ENCODE data around the gene KLKB1.

Gene KLKB1

GRCh38 chr4:186227221-186227620 is at the start of gene KLKB1:
Gene KLKB1 (plus strand): TSS chr4:186227507. CDS start chr4:186228196, 689 bp downstream.
- DNase-seq (ENCODE audit: low spot score), result no peak

DNA sequence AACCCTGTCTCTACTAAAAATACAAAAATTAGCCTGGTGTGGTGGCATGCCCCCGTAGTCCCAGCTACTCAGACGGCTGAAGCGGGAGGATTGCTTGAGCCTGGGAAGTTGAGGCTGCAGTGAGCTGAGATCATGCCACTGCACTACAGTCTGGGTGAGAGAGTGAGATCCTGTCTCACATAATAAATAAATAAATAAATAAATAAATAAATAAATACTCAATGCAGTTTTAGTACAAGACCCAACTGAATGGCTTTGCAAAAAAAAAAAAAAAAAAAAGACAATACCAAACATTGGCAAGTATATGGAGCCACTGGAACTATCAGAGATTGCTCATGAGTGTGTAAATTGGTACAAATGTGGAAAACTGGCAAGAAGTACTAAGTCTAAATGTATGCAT is 39.2 kb upstream of the KLKB1 start:
- no peak for DNase-seq (ENCODE audit: low spot score)

- DNase-seq (ENCODE audit: low spot score), result no peak
These were observed 37.7 kb upstream of the KLKB1 start for GRCh38 chr4:186189656-186190055.

DNA sequence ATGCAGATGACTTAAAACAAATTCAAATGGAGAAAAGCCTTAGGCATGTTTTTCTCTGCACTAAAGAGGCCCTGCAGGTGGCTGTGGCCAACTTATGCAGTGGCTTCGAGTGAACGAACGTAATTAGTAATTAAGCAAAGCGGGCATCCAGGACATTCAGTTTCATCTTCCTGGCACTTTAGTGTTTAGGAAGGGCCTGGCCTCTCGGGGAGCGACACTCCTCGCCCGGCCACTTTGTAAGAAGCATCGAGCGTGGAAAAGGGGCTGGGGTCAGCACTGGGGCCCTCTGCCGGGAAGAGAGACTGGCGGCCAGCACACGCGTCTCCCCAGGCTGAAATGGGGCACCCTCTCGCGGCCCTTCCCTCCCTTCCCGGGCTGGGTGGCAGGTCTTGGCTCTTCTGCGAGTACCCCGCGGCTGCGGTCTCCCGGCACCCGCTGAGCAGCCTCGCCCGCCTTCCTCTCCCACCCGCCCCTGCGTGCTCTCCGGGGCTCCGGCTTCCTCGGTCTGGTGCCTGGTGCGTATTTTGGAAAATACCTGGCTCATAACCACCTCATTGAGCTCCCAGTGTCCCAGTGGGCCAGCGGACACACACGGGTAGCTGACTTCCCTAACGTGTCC is 36.6 kb upstream of the KLKB1 start:
- DNase-seq (ENCODE audit: low spot score), result peak; percentile 41

- peak; percentile 90 for DNase-seq (ENCODE audit: low spot score)
These were observed 35.9 kb upstream of the KLKB1 start, which contains the start of gene CYP4V2 for GRCh38 chr4:186191200-186192065. Gene CYP4V2 (plus strand): TSS chr4:186191567. CDS start chr4:186191824, 257 bp downstream.

GRCh38 chr4:186192066-186192612 is 35.2 kb upstream of the KLKB1 start:
- peak; percentile 7 for DNase-seq (ENCODE audit: low spot score)

- DNase-seq (ENCODE audit: low spot score), result no peak
These were observed 33.5 kb upstream of the KLKB1 start for GRCh38 chr4:186193851-186194250.

DNA sequence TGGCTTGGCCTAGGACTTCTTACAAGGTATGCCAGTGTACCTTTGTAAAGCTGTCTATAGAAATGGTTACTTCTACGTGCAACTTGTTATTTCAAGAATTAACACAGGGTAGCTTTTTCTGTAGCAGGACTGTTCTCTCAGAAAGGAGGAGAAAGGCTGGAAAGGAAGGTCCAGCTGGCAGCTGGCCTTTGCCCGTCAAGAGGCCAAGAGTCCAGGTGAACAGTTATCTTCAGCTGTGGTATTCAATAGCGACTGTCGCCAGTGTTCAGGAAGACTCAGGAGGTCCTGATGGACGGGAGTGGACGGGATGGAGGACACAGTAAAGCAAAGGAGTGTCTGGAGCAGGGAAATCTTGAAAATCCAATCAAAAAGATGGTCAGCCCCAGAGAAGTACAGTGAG is 31.2 kb upstream of the KLKB1 start:
- no peak for DNase-seq (ENCODE audit: low spot score)

DNA sequence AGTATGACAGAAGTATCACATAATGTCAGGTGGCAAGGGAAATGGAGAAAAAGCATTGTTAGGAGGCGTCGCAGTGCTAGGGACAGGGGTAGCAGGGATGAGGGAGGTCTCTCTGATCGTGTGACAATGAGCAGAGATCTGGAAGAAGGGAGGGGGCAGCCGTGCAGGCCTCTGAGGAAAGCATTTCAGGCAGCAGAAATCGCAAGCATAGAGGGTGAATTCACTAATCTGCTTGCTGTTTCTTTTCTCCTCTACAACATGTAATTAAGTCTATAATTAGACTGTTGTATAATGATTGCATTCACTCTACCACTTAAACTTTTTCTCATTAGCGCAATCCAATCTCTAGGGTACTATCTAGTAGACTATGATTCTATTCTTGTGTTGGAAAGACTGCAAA is 26.8 kb upstream of the KLKB1 start:
- no peak for DNase-seq (ENCODE audit: low spot score)

DNA sequence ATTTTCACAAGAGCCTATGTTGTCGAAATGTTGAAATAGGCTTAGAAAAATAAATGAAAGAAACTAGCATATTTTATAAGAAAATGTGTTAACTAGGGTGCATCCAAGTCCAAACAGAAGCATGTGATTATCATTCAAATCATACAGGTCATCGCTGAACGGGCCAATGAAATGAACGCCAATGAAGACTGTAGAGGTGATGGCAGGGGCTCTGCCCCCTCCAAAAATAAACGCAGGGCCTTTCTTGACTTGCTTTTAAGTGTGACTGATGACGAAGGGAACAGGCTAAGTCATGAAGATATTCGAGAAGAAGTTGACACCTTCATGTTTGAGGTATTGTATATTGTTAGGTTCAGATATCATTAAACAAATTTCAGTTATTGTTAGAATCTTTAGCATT is 26.3 kb upstream of the KLKB1 start:
- DNase-seq (ENCODE audit: low spot score), result no peak

GRCh38 chr4:186201535-186202230 is 25.6 kb upstream of the KLKB1 start:
- DNase-seq (ENCODE audit: low spot score), result peak; percentile 60

GRCh38 chr4:186202490-186203140 is 24.7 kb upstream of the KLKB1 start:
- DNase-seq (ENCODE audit: low spot score), result no peak

GRCh38 chr4:186203406-186203805 is 23.9 kb upstream of the KLKB1 start:
- DNase-seq (ENCODE audit: low spot score), result no peak

DNA sequence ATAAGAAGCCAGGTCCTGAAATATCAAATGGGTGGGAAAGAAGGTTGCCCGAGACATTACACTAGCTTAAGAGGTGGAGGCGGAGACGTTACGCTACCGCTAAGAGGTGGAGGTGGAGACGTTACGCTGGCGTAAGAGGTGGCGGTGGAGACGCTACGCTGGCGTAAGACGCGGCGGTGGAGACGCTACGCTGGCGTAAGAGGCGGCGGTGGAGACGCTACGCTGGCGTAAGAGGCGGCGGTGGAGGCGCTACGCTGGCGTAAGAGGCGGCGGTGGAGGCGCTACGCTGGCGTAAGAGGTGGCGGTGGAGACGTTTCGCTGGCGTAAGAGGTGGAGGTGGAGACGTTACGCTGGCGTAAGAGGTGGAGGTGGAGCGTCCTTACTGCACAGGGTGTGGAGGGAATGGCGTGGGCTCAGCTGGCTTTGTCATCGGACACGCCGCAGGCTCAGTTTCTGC is 23.2 kb upstream of the KLKB1 start:
- DNase-seq (ENCODE audit: low spot score), result no peak

GRCh38 chr4:186204686-186205085 is 22.6 kb upstream of the KLKB1 start:
- DNase-seq (ENCODE audit: low spot score), result no peak

DNA sequence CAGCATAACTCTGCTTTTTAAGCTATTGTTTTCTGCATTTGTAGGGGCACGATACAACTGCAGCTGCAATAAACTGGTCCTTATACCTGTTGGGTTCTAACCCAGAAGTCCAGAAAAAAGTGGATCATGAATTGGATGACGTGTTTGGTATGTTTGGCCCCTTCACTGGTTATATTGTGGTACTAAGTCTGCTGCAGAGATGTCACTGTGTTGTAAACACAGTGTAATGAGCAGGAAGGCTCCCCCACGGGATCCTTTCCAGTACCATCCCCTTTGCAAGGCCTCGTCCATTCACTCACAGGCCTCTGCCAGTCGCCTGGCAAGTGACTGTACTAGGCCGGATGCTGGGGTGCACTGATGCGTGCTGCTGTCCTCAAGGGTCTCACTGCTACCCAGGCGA is 22.2 kb upstream of the KLKB1 start:
- no peak for DNase-seq (ENCODE audit: low spot score)

GRCh38 chr4:186216465-186217024 is 10.8 kb upstream of the KLKB1 start:
- DNase-seq (ENCODE audit: low spot score), result no peak

- no peak for DNase-seq (ENCODE audit: low spot score)
These were observed 9.5 kb upstream of the KLKB1 start for GRCh38 chr4:186217733-186218293.

GRCh38 chr4:186221624-186222023 is 5.7 kb upstream of the KLKB1 start:
- no peak for DNase-seq (ENCODE audit: low spot score)

GRCh38 chr4:186225848-186226247 is 1.5 kb upstream of the KLKB1 start:
- no peak for DNase-seq (ENCODE audit: low spot score)

DNA sequence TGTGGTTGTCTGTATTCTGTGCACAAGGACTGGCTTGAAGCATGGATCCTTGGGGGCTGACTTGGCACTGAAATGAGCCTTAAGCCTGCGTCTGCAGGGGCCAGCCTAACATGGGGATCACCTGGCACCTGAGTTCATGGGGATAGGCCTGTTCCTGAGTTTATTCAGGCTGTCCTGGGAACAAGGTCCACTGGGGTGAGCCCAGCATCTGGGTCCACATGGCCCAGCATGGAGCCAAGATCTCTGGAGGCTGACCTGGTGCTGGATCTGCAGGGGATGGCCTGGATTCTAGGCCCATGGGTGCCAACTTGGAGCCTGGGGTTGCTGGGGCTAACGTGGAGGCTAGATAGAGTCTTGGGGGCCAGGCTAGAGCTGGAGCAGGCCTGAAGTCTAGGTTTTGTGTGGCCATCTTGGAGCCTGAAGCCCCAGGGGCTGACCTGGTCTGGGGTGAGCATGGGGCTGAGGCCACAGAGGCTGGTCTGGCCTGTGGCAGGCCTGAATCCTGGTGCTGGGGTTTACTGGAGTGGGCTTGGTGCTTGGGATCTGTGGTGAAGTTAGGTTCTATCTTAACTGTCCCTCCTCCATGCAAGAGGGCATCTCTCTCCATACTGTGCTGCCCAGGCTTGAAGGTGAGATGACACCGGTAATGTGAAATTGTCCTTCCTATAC is 652 bp upstream of the KLKB1 start:
- DNase-seq (ENCODE audit: low spot score), result no peak
